ENCODE data around the gene TMEM53. TPM values are rescaled to one million over a fixed set of nuclear protein-coding genes. Genes with fewer than 3 reads are reported as not detected.

The TMEM53 gene
- total RNA-seq, 1 experiment from 2014 or later: 10.9 TPM

GRCh38 chr1:44649788-44650158 is 24.5 kb downstream of the TMEM53 start:
- H3K4me3 Mint-ChIP-seq (ENCODE audit: low read depth, unreplicated experiment): no peak overlapping the region
- H3K36me3 Mint-ChIP-seq (ENCODE audit: insufficient read depth, unreplicated experiment): peaks cover 18% of the 10 kb centered on the region
- H3K9me3 Mint-ChIP-seq (ENCODE audit: low read depth, unreplicated experiment): no peaks in the 10 kb centered on the region
- TF ChIP-seq CTCF (IDR thresholded peaks at IDR 0.05; ENCODE audit: unreplicated experiment): no peak
- DNase-seq: no peak
- no peaks in the 10 kb centered on the region for H3K27me3 Mint-ChIP-seq (ENCODE audit: unreplicated experiment)
- H3K27ac Mint-ChIP-seq (ENCODE audit: unreplicated experiment): no peak overlapping the region
- no TSS peak for BruUV-seq (replicated peaks)
- CTCF ChIA-PET: no interaction called here
- intact Hi-C loops (cut with micrococcal nuclease; ENCODE audit: unreplicated experiment): no loop called here
- H3K4me1 Mint-ChIP-seq (ENCODE audit: low read depth, unreplicated experiment): no peaks in the 10 kb centered on the region

GRCh38 chr1:44648529-44649250 is 25.6 kb downstream of the TMEM53 start:
- Mint-ChIP-seq H3K9me3 (ENCODE audit: low read depth, unreplicated experiment) (no peaks in the 10 kb centered on the region), H3K4me3 (ENCODE audit: low read depth, unreplicated experiment) (no peak overlapping the region), H3K4me1 (ENCODE audit: low read depth, unreplicated experiment) (no peaks in the 10 kb centered on the region), H3K27me3 (ENCODE audit: unreplicated experiment) (no peaks in the 10 kb centered on the region), H3K36me3 (ENCODE audit: insufficient read depth, unreplicated experiment) (peaks cover 21% of the 10 kb centered on the region), H3K27ac (ENCODE audit: unreplicated experiment) (no peak overlapping the region)
- TF ChIP-seq CTCF (IDR thresholded peaks at IDR 0.05; ENCODE audit: unreplicated experiment): no peak
- CTCF ChIA-PET: interaction anchor here (0.8 kb wide), 1 partner anchor 39 kb away, joined by 3 read pairs; no protein-coding TSS in a partner anchor
- intact Hi-C loops (cut with micrococcal nuclease; ENCODE audit: unreplicated experiment): no loop called here
- no TSS peak for BruUV-seq (replicated peaks)
- no peak for DNase-seq

GRCh38 chr1:44647896-44648295 is 26.4 kb downstream of the TMEM53 start:
- Mint-ChIP-seq H3K9me3 (ENCODE audit: low read depth, unreplicated experiment) (no peaks in the 10 kb centered on the region), H3K4me1 (ENCODE audit: low read depth, unreplicated experiment) (no peaks in the 10 kb centered on the region), H3K27ac (ENCODE audit: unreplicated experiment) (no peak overlapping the region), H3K4me3 (ENCODE audit: low read depth, unreplicated experiment) (no peak overlapping the region), H3K27me3 (ENCODE audit: unreplicated experiment) (no peaks in the 10 kb centered on the region), H3K36me3 (ENCODE audit: insufficient read depth, unreplicated experiment) (peaks cover 26% of the 10 kb centered on the region)
- intact Hi-C loops (cut with micrococcal nuclease; ENCODE audit: unreplicated experiment): no loop called here
- CTCF ChIA-PET: interaction anchor here (0.8 kb wide), 1 partner anchor 38 kb away, joined by 3 read pairs; no protein-coding TSS in a partner anchor
- BruUV-seq (replicated peaks): no TSS peak
- no peak for DNase-seq
- no peak for TF ChIP-seq CTCF (IDR thresholded peaks at IDR 0.05; ENCODE audit: unreplicated experiment)

GRCh38 chr1:44646261-44647110 is 27.8 kb downstream of the TMEM53 start:
- H3K36me3 Mint-ChIP-seq (ENCODE audit: insufficient read depth, unreplicated experiment): peaks cover 28% of the 10 kb centered on the region
- intact Hi-C loops (cut with micrococcal nuclease; ENCODE audit: unreplicated experiment): no loop called here
- BruUV-seq (replicated peaks): no TSS peak
- CTCF ChIA-PET: interaction anchor here (0.5 kb wide), 1 partner anchor 638 kb away, joined by 7 read pairs; no protein-coding TSS in a partner anchor
- no peaks in the 10 kb centered on the region for H3K9me3 Mint-ChIP-seq (ENCODE audit: low read depth, unreplicated experiment)
- H3K4me1 Mint-ChIP-seq (ENCODE audit: low read depth, unreplicated experiment): no peaks in the 10 kb centered on the region
- H3K4me3 Mint-ChIP-seq (ENCODE audit: low read depth, unreplicated experiment): no peak overlapping the region
- H3K27me3 Mint-ChIP-seq (ENCODE audit: unreplicated experiment): no peaks in the 10 kb centered on the region
- no peak for DNase-seq
- H3K27ac Mint-ChIP-seq (ENCODE audit: unreplicated experiment): no peak overlapping the region
- TF ChIP-seq CTCF (IDR thresholded peaks at IDR 0.05; ENCODE audit: unreplicated experiment): no peak

All from Calu3 (cell line).